Stimulated activated CD8-positive, alpha-beta memory T cell treated with anti-CD3 and anti-CD28 coated beads, Interleukin-15, amount 100 ng/mL, for 24 hours (primary cell): ENCODE results near the gene KDM2B.

Experiments used
- DNase-seq: peaks from one replicate; pipeline ENCODE4 v3.0.0-alpha.2; 2020; ENCODE audit warnings: low read depth

Gene KDM2B

DNA sequence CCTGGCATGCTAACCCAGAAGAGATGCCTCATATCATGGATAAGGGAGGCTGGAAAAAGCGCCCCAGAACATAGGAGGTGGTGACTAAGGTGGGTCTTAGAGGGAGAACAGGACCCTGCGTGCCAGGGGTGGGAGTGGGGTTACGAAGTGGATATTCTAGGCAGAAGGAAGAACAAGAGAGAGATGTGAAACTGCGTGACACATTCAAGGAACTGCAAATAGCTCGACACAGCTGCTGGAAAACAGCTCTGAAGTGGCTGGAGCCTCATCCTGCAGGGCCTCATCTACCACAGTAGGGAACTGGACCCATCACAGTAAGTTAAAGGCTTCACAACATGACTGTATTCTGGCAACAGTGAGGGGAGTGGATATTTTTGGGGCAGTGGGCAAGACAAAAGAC, 119.8 kb downstream of the KDM2B start:
- no peak for DNase-seq

DNA sequence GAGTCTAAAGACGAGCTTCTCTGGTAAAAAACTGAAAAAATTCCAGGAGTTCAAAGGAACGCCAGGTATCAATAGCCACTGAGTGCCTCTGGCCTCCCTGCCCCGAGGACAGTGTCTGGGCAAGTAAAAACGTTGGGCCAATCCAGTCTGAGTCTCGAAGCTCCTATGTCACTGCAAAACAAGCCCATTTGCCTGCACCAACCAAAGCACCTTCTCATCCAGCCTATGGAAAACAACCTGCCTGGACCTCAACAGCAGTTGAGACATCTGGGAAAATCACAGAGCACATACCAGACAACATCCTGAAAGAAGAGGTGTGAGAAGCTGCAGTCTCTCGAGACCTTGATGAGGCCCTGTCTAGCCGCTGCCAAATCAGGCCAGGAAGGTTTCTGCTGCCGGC, 124.3 kb downstream of the KDM2B start:
- no peak for DNase-seq

DNA sequence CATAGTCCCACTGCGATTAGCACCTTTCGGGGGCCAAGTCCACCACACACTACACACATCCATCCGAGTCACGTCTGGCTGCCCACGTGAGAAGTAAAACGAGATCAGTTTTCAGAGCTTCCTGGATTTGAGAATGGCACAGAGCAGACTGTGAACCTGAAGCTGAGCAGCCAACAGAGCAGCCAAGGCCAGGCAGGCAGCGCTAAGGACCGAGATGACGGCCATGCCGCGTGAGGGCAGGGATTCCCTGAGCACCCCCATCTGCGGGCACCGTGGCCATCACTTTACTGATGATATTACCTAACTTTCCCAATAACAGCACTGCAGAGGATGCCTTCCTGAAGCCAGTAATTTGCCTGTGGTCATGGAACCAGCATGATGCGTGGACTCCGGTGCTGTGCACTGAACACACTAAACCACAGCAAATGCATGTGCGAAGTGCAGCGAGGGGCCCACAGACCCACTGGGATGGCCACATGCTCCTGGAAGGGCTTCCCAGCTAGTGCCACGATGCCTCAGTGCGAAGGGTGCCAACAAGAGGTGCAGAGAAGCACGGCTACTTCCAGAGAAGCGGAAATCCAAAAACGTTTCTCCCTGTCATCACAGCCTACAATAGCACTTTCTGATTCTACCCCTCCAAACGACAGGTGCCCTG, 124.9 kb downstream of the KDM2B start:
- no peak for DNase-seq

DNA sequence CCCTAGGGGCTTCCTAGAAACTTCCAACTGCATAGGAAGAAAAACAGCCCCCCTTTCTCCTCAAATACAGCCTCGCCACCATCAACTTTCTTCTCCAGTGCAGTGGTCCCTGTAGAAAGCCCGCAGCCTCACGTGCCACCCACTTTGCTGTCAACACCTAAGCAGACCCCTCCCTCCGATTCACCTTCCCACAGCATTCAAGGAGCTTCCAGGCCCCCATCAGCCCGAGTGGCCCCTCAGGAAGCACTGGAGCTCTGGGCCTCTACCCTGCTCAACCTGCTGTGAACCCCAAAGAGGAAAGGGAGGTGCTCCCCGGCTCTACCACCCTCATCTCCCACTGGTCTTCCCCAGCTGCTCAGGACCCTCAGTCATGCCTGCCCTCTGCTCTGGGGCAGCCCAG, 125.9 kb downstream of the KDM2B start:
- no peak for DNase-seq

DNA sequence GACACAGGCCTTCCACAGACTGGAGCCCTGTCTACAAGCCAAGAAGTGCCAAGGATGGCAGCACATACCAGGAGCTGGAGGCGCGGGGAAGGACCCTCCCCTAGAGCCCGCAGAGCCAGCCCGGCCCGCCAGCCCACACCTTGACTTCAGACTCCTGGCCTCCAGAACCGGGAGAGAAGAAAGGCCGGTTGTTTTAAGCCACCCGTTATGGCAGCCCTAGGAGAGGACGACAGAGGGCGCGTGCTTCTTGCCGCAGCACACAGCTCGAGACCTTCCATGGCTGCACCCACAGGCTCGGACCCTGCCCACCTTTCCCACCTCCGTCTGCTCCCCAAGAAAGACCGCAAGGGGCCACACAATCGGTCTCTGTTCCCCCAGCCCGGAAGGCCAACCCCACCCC, 127.2 kb downstream of the KDM2B start:
- no peak for DNase-seq

DNA sequence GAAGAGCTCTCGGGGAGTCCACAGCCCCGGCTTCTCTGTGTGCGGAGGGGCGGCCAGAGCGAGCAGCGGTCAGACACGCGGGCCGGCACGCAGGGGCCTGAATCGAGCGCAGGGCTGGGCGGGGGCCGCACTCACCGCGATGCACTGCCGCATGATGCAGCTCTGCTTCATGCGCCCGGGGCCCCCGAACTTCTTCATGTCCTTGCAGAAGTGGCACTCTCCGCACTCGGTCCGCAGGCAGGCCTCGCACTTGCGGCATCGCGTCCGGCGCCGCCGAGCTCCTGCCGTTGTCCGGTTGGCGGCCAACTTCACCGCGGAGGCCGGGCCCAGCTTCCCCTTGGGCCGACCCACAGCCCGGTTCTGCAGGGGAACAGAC, 127.8 kb downstream of the KDM2B start:
- DNase-seq: no peak

DNA sequence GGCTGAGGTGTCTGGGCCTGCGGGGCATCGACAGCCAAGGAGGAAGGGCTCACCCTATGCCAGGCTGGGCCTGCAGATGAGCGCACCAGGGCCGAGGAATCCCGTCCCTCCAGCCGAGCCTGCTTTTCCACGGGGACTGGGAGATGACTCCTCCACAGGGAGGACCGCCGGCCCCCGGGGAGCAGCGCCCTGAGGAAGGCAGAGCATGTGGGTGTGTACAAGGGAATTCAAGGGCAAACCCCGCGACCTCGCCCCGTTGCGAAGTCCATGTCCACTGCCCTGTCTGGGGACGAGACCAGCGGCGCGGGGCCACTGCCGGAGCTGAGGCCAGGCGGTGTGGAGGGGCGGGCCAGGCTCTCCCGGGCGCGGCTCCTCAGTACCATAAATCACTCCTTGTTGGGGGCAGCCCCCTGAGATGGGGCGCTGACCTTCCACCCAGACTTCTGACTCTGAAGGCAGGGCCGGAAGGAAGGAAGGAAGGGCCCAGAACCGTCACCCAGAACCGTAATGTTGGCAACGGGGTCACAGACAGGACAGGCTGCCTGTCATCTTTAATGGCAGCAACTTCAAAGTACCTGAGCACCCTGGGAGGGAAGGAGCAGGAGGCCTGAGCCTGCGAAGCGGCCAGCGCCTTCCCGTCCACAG, 128.4 kb downstream of the KDM2B start:
- no peak for DNase-seq

DNA sequence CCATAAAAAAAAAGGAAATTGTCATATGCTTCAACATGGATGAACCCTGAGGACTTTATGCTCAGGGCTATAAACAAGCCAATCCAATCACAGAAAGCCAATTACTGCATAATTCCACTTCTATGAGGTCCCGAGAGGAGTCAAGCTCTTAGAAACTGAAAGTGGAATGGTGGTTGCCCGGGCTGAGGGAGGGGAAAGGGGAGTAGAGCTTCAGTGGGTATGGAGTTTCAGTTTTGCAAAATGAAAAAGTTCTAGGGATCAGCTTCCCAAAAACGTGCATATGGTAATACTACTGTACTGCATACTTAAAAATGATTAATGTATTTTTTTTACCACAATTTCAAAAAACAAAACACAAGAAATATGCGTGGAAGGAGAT, 128.9 kb downstream of the KDM2B start:
- DNase-seq: no peak

DNA sequence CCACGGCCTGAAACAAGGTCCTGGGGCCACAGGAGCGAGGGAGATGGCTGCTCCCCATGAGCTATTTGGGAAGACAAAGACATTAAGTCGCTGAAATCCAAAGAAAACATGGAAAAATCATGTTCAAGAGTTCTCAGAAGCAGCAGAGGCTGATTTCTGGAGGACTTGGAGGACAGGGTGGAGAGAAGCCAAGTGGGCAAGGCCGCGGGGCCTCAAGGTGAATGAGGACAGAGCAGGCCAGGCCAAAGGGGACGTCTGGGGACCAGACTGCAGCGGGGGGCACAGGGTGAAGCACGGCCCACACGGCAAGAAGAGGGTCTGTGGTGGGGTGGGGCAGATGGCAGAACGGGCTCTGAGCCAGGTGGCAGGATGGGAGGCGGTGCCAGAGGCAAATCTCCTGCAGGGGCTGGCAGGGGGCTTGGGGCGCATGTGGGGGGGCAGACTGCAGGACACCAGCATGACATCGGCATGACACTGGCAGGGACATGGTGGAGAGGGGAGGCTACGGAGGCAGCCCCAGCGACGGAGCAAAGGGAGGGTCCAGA, 132.0 kb downstream of the KDM2B start:
- DNase-seq: no peak

DNA sequence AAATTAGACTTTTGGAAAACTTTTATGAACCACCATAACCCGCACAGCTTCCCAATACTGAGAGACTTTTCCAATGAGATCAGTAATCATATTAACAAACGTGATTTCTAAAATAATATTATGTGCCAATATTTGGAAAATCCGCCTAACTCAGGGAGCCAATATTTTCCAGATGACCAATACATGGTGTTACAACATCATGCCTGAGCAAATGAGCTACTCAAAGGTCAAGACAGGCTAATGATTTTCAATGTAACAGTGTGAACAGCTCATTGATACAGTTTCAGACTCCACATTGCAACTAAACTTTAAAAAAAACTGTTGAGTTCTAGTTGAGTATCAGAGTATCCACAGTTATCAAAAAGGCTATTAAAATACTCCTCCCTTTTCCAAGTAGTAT, 134.1 kb downstream of the KDM2B start:
- DNase-seq: no peak

DNA sequence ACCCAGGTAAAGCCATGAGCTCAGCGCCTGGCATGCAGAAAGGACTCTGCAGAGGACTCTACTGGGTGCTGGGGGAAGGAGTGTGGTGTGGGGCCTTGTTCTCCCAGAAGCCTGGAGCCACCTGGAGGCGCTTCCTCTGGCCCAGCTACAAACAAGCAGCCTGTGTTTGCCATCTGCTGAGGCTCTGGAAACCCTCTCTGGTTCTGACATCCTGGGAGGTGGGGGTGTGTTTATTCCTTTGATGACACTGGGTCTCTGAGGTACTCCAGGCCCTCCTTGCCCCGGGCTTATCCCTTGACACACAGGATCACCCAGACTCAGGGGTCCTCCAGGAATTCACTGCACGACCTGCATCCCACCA, 136.0 kb downstream of the KDM2B start:
- no peak for DNase-seq

DNA sequence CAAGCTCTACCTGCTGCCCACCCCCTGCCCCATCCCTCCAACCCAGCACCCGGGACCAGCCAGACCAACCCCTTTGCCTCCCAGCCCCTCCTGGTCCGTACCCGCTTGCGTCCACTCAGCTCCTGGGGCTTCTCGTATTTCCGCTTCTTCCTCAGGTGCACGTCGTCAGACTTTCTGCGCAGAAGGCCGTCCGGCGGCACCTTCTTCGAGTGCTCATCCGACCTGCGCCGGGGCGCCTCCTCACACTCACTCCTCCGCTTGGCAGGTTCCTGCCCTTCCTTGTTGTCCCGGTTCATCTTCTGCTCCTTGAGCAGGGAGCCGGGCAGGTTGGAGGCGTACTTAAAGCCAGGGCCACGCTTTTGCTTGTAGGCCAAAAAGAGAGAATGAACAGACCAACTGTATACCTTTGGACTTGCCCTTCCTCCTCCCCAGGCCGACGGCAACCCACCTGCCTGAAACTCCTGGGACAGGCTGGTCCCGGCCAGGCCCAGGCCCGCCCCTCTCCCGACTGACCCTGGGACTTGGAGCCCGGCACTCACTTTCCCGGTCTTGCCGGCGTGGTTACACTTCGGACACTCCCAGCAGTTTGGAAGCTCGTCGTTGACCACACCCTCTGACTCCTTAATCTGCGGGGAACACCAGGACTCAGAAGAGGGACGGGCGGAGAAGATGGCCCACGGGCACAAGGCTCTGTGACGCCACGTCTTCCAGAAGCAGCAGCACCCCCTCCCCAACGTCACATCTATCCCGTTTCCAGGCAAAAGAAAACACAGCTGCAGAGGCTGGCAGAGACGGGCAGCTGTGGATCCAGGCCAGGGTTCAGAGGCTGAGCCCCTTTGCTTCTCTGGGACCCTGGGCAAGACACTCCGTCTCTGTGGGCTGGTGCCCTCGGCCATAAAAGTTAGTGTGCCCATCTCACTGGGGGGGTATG, 136.6 kb downstream of the KDM2B start:
- no peak for DNase-seq

DNA sequence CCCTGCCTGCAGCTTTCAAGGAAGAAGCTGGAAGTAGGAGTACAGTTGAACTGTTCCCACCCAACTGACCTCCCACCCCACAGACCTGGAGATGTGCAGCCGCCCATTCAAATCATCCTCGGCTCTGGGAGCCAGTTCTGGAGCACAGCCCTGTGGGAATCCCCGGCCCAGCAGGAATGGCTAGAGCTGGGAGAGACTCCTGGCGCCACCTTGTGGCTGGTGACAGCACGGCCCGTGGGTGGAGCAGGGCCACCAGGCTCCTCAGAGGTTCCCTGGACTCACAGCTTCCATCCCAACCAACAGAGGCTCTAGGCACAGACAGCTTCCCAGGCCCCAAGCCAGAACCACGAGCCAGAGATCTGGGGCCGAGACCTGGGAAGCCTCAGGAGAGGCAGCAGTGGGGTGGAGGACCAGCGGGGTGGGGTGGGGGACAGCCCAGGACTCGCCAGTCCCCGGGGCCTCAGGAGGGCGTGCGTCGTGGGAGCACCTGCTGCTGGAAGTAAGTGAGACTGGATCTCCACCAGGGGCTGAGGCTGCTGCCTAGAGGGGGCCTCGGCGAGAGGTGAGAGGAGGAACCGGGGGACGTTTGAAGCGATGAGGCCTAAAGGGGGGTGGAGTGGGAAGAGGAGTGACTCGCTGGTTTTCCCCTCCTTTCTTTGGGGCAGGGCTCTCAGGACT, 137.5 kb downstream of the KDM2B start:
- peak; percentile 49 for DNase-seq

DNA sequence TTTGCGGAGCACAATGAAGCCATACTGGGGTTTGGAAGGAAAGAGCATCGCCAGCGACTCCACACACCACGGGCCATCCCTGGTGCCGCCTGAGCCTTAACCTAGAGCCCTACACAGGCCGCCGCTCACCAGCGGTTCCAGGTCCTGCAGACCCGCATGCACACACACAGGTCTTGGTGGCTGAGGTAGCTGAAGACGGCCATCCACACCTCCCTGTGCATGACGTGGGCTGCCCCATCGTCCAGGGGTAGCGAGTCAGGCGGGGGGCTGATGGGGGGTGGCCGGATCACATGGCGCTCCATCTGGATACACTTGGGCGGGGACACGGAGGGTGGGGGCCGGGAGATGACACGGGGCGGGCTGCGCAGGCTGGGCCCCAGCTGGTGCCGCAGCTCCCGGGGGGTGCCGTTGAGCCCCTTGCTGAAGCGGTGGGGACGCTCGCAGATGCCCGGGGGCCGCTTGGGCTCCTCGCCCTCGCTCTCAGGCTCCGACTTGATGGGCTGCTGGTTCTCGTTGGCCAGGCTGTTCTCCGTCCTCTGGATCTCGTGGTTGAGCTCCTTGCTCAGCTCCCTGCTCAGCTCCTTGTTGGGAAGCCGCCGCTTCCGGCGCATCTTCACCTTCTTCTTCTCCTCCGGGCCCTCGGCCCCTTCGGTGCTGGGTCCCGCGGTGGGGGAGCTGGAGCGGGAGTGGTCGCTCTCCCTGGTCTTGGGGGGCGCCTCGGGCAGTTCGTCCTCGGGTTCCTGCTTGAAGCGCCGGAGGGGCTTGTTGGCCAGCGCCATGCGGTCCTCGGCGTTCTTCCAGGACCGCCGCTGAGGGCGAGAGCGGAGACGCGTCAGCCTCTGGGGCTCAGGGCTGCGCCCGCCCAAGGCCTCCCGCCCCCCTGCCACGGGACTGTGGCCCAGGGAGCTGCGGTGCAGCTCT, 138.5 kb downstream of the KDM2B start:
- DNase-seq: no peak

DNA sequence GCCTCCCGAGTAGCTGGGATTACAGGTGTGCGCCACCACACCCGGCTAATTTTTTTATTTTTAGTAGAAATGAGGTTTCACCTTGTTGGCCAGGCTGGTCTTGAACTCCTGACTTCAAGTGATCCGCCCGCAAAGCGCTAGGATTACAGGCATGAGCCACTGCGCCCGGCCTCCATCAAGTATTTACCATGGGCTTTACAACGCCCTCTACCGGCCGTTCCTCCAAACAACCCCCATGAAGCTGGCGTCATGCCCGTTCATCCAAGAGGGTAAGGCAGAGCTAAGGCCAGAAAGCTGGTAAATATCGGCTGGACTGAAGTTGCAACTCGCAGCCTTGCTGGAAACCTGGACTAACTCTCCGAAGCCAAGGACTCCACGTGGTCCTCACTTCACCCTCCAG, 139.3 kb downstream of the KDM2B start:
- DNase-seq: no peak

DNA sequence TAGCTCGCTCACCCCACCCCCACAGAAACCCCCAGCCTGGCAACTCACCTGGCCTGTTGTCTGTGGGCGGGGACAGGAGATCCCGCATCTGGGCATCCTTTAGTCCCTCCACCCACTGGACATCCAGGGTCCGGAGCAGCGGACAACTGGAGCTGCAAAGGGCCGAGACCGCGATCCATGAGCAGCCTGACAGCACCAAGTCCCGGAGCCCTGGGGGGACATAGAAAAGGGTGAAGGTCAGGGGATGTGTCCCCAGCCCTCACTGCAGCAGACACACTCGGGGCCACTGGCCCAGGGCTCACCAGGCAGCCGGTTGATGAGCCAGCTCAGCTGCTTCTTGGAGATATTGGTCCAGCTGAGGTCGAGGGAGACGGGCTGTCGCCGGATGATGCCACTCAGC, 140.1 kb downstream of the KDM2B start:
- no peak for DNase-seq

DNA sequence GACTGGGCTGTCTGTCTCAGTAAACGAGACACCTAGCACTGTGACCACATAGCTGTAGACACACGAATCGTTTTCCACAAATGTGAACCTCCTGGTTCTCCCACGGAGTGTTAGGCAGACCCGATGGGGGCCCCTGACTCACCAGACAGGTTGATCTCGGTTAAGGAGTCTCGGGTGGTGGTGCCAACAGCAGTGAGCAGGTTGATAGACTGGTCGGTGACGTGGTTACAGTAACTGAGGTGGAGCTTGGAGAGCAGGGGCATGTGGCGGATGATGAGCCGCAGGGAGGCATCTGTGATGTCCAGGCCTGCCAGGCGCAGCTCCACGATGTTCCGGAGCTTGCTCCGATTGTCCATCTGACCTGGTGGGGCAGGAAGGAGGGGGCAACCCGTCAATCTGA, 141.1 kb downstream of the KDM2B start:
- no peak for DNase-seq

DNA sequence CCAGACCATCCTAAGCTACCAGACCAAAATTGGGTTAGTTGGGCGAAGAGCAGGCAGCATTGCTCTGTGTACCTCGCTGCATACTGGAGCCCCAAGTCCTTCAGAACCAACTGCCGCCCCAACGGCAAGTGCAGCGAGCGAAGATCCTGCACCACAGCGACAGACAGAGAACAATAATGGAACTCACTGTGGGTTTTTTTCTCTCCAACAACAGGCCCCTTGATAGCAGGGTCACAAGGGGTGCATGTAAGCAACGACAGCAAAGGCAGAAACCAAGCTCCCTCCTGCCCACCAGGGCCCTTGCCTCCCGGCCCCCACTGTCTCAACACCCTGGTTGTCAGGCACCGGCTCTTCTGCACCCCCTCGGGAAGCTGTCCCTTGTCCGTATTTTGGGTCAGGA, 141.9 kb downstream of the KDM2B start:
- no peak for DNase-seq

DNA sequence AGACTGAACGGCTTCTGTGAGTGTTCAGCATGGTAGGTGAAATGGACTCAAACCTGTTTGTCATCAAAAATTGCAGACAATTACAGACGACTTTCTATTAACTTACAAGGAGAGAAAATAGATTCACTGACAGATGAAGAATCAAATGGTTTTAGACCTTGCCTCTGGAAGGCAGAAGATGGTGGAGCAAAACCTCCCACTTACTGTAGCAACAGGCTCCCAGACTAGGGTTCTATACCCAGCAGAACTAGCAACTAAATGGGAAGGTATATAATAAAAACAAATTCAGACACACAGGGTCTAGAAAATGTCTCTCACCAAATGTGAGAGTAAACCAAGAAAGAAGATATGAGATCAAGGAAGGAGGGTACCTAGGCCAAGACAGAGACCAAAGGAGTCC, 144.1 kb downstream of the KDM2B start:
- no peak for DNase-seq

DNA sequence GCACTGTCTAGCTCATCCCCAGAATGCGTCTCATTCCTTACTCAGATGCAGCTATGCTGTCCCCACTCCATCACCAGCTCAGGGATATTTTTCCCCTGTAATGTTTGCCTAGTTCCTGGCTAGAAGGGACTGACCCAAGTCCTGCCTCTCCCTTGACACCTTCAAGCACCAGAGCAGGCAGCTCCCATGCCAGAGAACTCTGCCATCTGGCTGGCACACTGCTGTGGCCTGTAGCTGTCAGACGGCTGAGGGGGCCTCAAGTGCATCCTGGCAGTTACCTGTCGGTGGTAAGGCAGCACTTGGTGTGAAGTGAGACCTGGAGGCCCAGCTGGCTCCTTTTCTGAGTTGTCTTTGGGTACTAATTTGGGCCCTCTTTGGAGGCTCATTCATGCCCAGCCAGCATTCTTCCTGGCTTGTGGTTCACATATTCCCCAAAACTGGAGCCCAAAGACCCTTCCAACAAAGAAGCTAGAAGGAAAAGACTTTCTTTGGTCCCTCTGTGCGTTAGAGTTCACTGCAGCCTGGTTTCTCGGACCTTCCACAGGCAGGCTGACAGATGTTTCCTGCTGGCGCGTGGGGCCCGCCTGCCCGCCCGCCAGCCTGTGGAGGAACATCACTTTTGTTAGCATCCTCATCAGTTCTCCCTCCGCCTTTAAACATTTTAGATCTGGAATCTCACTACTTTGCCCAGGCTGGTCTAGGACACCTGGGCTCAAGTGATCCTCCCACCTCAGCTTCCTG, 147.9 kb downstream of the KDM2B start:
- DNase-seq: no peak
